AG04450 (cell line): ENCODE measurements around the gene C2orf92. TPM values are rescaled to one million over a fixed set of nuclear protein-coding genes. Genes with fewer than 3 reads are reported as not detected.

ENCODE experiments used
- CTCF ChIA-PET: fragments of 300-600, 350-600 bp; formaldehyde crosslinking; extraction: SDS; loops from one replicate; lab custom pipeline; 2022; ENCODE audit warnings: antibody characterized with exemption, inconsistent platforms; lab: Charles Lee
- POLR2A ChIA-PET: fragments of 350-600 bp; formaldehyde crosslinking; extraction: SDS; loops from one replicate; lab custom pipeline; 2021; ENCODE audit warnings: antibody characterized with exemption, inconsistent platforms; lab: Yijun Ruan, JAX
- DNase-seq: peaks from one replicate; pipeline ENCODE4 v3.0.0-alpha.2; 2011; ENCODE audit warnings: low read depth, low spot score
- H3K27ac ChIP-seq: one replicate; pipeline ENCODE4 v1.5.1; 2012; ENCODE audit warnings: low read depth, low read length, control low read depth
- H3K27me3 ChIP-seq: one replicate; pipeline ENCODE4 v1.6.0; 2012; ENCODE audit warnings: low read length; ENCODE audit not compliant: control insufficient read depth, insufficient read depth
- H3K4me3 ChIP-seq: 2 replicates; pipeline ENCODE4 v1.5.1; 2011; ENCODE audit warnings: mild to moderate bottlenecking, low read depth, low read length, control low read depth
- H3K9me3 ChIP-seq: 2 replicates; pipeline ENCODE4 v1.5.1; 2012; ENCODE audit warnings: low read length; ENCODE audit not compliant: control insufficient read depth, insufficient read depth
- polyA plus RNA-seq: library from polyadenylated mRNA; depleted of rRNA; stranded (reverse); fragments of >200 nt; gene quantifications from 2 replicates; pipeline ENCODE4 v1.2.3, GENCODE V29; 2011
- TF ChIP-seq, protein P1 (sequence below): IDR thresholded peaks from 2 replicates; pipeline ENCODE4 v1.5.1; 2011; ENCODE audit warnings: low read depth, low read length, control low read depth, inconsistent platforms

C2orf92 gene
- polyA plus RNA-seq, 1 experiment = 1.5 TPM

DNA sequence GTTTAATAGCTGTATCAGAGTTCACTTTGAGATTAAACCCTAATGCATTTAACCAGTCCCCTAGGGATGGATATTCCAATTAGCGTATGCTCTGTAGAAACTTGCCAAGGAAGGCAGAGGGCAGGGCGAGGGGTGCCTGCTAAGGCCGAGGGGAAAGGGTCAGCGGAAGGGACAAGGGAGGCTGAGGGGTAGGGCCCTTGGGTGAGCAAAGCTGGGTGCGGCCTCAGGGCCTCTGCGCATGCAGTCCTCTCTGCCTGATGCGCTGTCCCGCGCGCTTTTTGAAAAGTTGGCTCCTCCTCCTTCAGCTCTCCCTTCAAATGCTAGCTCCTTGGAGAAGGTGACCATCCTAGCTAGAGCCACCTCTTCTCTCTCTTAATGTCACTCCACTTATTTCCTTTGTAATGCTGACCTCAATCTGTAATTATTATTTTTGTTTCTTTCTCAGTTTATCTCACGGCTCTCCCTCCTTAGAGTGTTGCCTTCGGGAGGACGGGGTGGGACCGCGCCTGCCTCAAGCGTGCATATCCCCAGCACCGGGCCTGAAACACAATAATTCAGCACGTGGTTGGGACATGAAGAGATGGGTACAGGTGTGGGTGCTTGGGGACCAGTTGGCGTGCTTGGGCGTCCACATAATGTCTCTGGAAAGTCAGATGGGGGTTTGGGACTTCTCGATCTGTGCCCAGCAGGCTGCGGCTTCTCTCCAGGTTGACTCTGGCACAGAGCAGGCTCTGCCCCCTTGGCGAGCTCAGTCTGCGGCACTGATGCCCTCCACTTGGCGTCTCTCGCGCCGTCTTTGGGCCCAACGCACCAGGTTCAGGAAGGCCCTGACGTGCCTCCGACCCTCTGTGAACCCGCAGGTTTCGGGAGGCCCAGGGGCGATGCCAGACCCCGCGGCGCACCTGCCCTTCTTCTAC lies 53.9 kb downstream of the C2orf92 start:
- TF ChIP-seq, protein P1, sequence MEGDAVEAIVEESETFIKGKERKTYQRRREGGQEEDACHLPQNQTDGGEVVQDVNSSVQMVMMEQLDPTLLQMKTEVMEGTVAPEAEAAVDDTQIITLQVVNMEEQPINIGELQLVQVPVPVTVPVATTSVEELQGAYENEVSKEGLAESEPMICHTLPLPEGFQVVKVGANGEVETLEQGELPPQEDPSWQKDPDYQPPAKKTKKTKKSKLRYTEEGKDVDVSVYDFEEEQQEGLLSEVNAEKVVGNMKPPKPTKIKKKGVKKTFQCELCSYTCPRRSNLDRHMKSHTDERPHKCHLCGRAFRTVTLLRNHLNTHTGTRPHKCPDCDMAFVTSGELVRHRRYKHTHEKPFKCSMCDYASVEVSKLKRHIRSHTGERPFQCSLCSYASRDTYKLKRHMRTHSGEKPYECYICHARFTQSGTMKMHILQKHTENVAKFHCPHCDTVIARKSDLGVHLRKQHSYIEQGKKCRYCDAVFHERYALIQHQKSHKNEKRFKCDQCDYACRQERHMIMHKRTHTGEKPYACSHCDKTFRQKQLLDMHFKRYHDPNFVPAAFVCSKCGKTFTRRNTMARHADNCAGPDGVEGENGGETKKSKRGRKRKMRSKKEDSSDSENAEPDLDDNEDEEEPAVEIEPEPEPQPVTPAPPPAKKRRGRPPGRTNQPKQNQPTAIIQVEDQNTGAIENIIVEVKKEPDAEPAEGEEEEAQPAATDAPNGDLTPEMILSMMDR = no peak
- no peak for DNase-seq
- Histone ChIP-seq H3K27ac (no peak overlapping the region), H3K27me3 (peaks cover 23% of the 10 kb centered on the region), H3K4me3 (no peak overlapping the region), H3K9me3 (peaks cover 20% of the 10 kb centered on the region; the same call in 1 of the 2 replicates)
- CTCF ChIA-PET = interaction anchor here (1.4 kb wide), 1 partner anchor 26 kb away, joined by 3 read pairs; no protein-coding TSS in a partner anchor
- POLR2A ChIA-PET = no interaction called here

DNA sequence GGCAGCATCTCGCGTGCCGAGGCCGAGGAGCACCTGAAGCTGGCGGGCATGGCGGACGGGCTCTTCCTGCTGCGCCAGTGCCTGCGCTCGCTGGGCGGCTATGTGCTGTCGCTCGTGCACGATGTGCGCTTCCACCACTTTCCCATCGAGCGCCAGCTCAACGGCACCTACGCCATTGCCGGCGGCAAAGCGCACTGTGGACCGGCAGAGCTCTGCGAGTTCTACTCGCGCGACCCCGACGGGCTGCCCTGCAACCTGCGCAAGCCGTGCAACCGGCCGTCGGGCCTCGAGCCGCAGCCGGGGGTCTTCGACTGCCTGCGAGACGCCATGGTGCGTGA lies 54.5 kb downstream of the C2orf92 start:
- Histone ChIP-seq H3K27me3 (peaks cover 23% of the 10 kb centered on the region), H3K27ac (no peak overlapping the region), H3K4me3 (no peak overlapping the region), H3K9me3 (peaks cover 20% of the 10 kb centered on the region; the same call in 1 of the 2 replicates)
- TF ChIP-seq, protein P1 = no peak
- ChIA-PET CTCF (no interaction called here), POLR2A (no interaction called here)
- DNase-seq = no peak

DNA sequence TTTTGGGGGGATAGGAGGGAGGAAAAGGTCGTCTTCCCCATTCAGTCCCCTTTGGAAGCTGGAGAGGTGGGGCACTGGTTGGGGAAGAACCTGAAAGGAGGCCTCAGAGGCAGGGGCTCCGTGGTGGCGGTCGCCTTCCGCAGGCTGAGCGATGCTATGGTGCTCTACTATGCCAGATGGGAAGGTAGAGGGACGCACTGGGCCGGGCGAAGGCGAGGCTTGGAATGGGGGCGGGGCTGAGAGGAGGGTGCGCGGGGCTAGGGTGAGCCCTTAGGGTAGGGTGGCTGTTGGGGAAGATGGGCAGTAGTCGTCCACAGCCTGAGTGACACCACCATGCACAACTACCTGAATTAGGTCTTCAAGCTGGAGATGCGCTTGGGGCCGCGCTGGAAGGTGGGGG lies 55.0 kb downstream of the C2orf92 start:
- Histone ChIP-seq H3K27me3 (peaks cover 23% of the 10 kb centered on the region), H3K27ac (no peak overlapping the region), H3K4me3 (no peak overlapping the region), H3K9me3 (peaks cover 20% of the 10 kb centered on the region; the same call in 1 of the 2 replicates)
- ChIA-PET POLR2A (no interaction called here), CTCF (no interaction called here)
- TF ChIP-seq, protein P1 = no peak
- no peak for DNase-seq

DNA sequence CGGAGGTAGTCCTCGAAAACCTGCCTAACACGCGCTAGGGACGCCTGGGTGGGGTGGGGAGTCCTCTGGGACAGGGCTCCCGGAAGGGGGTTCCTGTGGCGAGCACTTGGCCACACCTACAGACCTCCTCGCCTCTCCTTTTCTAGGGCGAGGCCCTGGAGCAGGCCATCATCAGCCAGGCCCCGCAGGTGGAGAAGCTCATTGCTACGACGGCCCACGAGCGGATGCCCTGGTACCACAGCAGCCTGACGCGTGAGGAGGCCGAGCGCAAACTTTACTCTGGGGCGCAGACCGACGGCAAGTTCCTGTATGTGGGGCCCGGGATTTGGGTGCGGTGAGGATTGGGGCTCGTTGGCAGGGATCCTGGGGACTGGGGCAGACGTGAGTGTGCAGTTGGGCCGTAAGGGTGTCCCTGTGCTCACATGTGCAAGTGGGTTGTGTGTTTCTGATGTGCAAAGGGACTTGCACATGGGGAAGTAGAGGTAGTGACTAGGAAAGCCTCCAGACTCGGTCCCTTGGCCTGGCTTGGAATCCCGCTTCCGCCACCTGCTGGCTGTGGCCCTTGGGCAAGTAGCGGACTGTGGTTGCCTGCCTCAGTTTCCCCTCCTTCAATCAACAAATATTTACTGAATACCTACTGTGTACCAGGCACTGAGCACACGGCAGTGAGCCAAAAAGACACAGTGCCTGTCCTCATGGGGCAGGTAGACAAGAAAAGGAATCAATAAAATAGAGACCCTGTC lies 55.6 kb downstream of the C2orf92 start:
- no peak for DNase-seq
- Histone ChIP-seq H3K9me3 (peaks cover 25% of the 10 kb centered on the region), H3K27ac (no peak overlapping the region), H3K4me3 (no peak overlapping the region), H3K27me3 (peaks cover 20% of the 10 kb centered on the region)
- POLR2A ChIA-PET = no interaction called here
- TF ChIP-seq, protein P1 = no peak
- CTCF ChIA-PET = interaction anchor here (1.0 kb wide), 1 partner anchor 16 kb away, joined by 5 read pairs; no protein-coding TSS in a partner anchor
